HepG2 (cell line): ENCODE measurements around the gene CTIF. TPM values are rescaled to one million over a fixed set of nuclear protein-coding genes. Genes with fewer than 3 reads are reported as not detected.
A peak's percentile ranks its signal among the peaks of the same experiment; 100 is the strongest.

Experiments
- ATAC-seq: fragments of 200-7000 bp; cut with Tn5 transposase; 3 replicates; pipeline ENCODE4 v1.9.1; 2020; ENCODE audit warnings: mild to moderate bottlenecking, moderate library complexity
- BruUV-seq: library from RNA; stranded (reverse); fragments of 400-500 nt; replicated peaks from 2 replicates; lab custom pipeline; 2021; lab: Mats Ljungman, UMichigan
- CTCF ChIA-PET: fragments of 300-600 bp; formaldehyde crosslinking; extraction: SDS; loops from one replicate; lab custom pipeline; 2021; ENCODE audit warnings: low total read pairs, inconsistent platforms, low intra/inter-chr PET ratio; lab: Yijun Ruan, JAX
- POLR2A ChIA-PET: fragments of 350-600 bp; sonication (Branson Sonifier 250); formaldehyde crosslinking; loops from one replicate; lab custom pipeline; 2020; ENCODE audit warnings: antibody characterized with exemption, inconsistent platforms; lab: Yijun Ruan, JAX
- DNase-seq: peaks from one replicate; pipeline ENCODE4 v3.0.0-alpha.2; 2015; ENCODE audit warnings: low spot score
- FAIRE-seq: peaks from 3 replicates; lab custom pipeline; 2011; peaks lifted over from hg19 to GRCh38; lab: Jason Lieb, UNC
- H2AFZ ChIP-seq: one replicate; pipeline ENCODE4 v1.6.1; 2011; ENCODE audit warnings: low read length, inconsistent platforms
- H3K27ac ChIP-seq: fragments of 300-600 bp; 3 replicates; pipeline ENCODE4 v1.8.0; 2011; ENCODE audit warnings: mixed run types, mild to moderate bottlenecking, mixed read lengths, low read length, inconsistent platforms; ENCODE audit not compliant: insufficient read depth; ENCODE audit errors: extremely low read length
- H3K27me3 ChIP-seq, 2 experiments: fragments of 200-600 bp in 1 of 2; 2 replicates in 1 of 2; 3 replicates in 1 of 2; pipeline versions ENCODE4 v1.6.0 to v1.8.0; 2011; ENCODE audit warnings: low read length in 2 of 2, mild to moderate bottlenecking in 2 of 2, moderate library complexity in 2 of 2, inconsistent platforms in 1 of 2; ENCODE audit not compliant: insufficient read depth in 2 of 2, control insufficient read depth in 1 of 2
- H3K36me3 ChIP-seq, 2 experiments: fragments of 200-600 bp in 1 of 2; replicated peaks in 1 of 2; 2 replicates in 1 of 2; 3 replicates in 1 of 2; pipeline versions ENCODE4 v1.5.1 to v1.8.0; 2011; ENCODE audit warnings: low read length in 2 of 2, inconsistent platforms in 1 of 2; ENCODE audit not compliant: insufficient read depth in 2 of 2, control insufficient read depth in 1 of 2
- H3K4me1 ChIP-seq: 2 replicates; pipeline ENCODE4 v1.5.1; 2012; ENCODE audit warnings: low read length, inconsistent platforms; ENCODE audit not compliant: insufficient read depth
- H3K4me2 ChIP-seq: 2 replicates; pipeline ENCODE4 v1.6.0; 2011; ENCODE audit warnings: low read depth, low read length, inconsistent platforms
- H3K4me3 ChIP-seq, 3 experiments: fragments of 200-600 bp in 1 of 3; sonication (generic), shearing (Covaris generic) in 1 of 3; replicated peaks in 1 of 3; 2 replicates each; pipeline ENCODE4 v1.5.1; 2011 to 2016; ENCODE audit warnings: low read length in 3 of 3, inconsistent platforms in 2 of 3, low read depth in 2 of 3, mild to moderate bottlenecking in 2 of 3, control low read depth in 1 of 3, mixed read lengths in 1 of 3; ENCODE audit not compliant: insufficient read depth in 1 of 3
- H3K79me2 ChIP-seq: one replicate; pipeline ENCODE4 v1.6.1; 2011; ENCODE audit warnings: low read length, inconsistent platforms; ENCODE audit not compliant: insufficient read depth
- H3K9ac ChIP-seq: 2 replicates; pipeline ENCODE4 v1.6.0; 2011; ENCODE audit warnings: mild to moderate bottlenecking, low read depth, low read length, inconsistent platforms; ENCODE audit not compliant: insufficient read depth
- H3K9me3 ChIP-seq: 2 replicates; pipeline ENCODE4 v1.5.1; 2012; ENCODE audit warnings: mild to moderate bottlenecking, low read length
- H4K20me1 ChIP-seq: 2 replicates; pipeline ENCODE4 v1.6.0; 2011; ENCODE audit warnings: inconsistent platforms, mild to moderate bottlenecking, low read length, moderate library complexity; ENCODE audit not compliant: insufficient read depth
- GPBP1L1 ChIP-seq: sonication (generic); formaldehyde crosslinking; IDR thresholded peaks from 2 replicates; pipeline ENCODE4 v1.5.0; 2020; ENCODE audit warnings: mild to moderate bottlenecking, missing genetic modification reagents
- TBX2 ChIP-seq: sonication (generic); formaldehyde crosslinking; IDR thresholded peaks from 2 replicates; pipeline ENCODE4 v1.5.0; 2020; ENCODE audit warnings: missing genetic modification reagents, mild to moderate bottlenecking, borderline replicate concordance
- ZNF724P ChIP-seq: sonication (generic); formaldehyde crosslinking; IDR thresholded peaks from 2 replicates; pipeline ENCODE4 v1.8.0; 2022; ENCODE audit warnings: missing genetic modification reagents, borderline replicate concordance
- ZNF790 ChIP-seq: sonication (generic); formaldehyde crosslinking; IDR thresholded peaks from 2 replicates; pipeline ENCODE4 v1.8.0; 2022; ENCODE audit warnings: missing genetic modification reagents, mild to moderate bottlenecking, borderline replicate concordance
- WGBS: methylation state at CpG from one replicate; pipeline ENCODE4 v1.1.6; 2017; ENCODE audit warnings: low lambda C conversion rate; 5-methylcytosine and 5-hydroxymethylcytosine counted together
- in situ Hi-C: cut with HindIII; loops from 2 replicates; pipeline ENCODE4 v1.10.0; 2017; ENCODE audit warnings: low pct_unique_long_range_greater_than_20kb; ENCODE audit not compliant: extremely low pct_ligation_motif_present
- intact Hi-C: fragments of 100-400 bp; cut with micrococcal nuclease; formaldehyde crosslinking; loops from one replicate; pipeline ENCODE4 v1.10.0; 2022; ENCODE audit not compliant: unreplicated experiment
- polyA plus RNA-seq, 8 experiments: library from polyadenylated mRNA; depleted of rRNA in 3 of 8; stranded (reverse) in 7 of 8; unstranded in 1 of 8; fragments of >200 nt; fragmentation: Illumina TruSeq in 4 of 8; extraction: Trizol in 4 of 8; gene quantifications; 2 replicates each; pipeline versions ENCODE4 v1.2.1 to v1.2.3, GENCODE V29; 2011 to 2016; ENCODE audit warnings: low read depth in 4 of 8, missing spikeins in 1 of 8, mixed read lengths in 1 of 8; ENCODE audit not compliant: insufficient read depth in 1 of 8
- total RNA-seq, 5 experiments: library from RNA; depleted of rRNA; stranded (reverse); fragments of >200 nt; fragmentation: Illumina TruSeq; extraction: Trizol; gene quantifications; 2 replicates each; pipeline ENCODE4 v1.2.3, GENCODE V29; 2016; ENCODE audit warnings: low read depth in 1 of 5
- TF ChIP-seq, protein P1 (sequence below): sonication (generic); formaldehyde crosslinking; IDR thresholded peaks from 2 replicates; pipeline ENCODE4 v1.4.0; 2020; ENCODE audit warnings: missing genetic modification reagents

Gene CTIF
- total and polyA plus RNA-seq, 2 of the 13 experiments (the other 11 are each of a cell fraction or from before 2014, with no cell fraction given): 18.2 to 28.0 TPM

- Histone ChIP-seq H2AFZ (no peak overlapping the region), H3K9ac (no peak overlapping the region), H3K4me3 (no peak overlapping the region), H3K27ac (no peak overlapping the region), H3K36me3 (peaks cover 6 to 27% of the 10 kb centered on the region in 2 experiments; a peak in 3 of 5 replicates), H3K79me2 (no peaks in the 10 kb centered on the region), H3K9me3 (no peaks in the 10 kb centered on the region), H3K27me3 (no peaks in the 10 kb centered on the region), H3K4me2 (no peak overlapping the region), H4K20me1 (no peaks in the 10 kb centered on the region), H3K4me1 (no peaks in the 10 kb centered on the region)
- in situ Hi-C loops (no loop called here), intact Hi-C loops (no loop called here)
- ChIA-PET CTCF (no interaction called here), POLR2A (no interaction called here)
- TF ChIP-seq, protein P1, sequence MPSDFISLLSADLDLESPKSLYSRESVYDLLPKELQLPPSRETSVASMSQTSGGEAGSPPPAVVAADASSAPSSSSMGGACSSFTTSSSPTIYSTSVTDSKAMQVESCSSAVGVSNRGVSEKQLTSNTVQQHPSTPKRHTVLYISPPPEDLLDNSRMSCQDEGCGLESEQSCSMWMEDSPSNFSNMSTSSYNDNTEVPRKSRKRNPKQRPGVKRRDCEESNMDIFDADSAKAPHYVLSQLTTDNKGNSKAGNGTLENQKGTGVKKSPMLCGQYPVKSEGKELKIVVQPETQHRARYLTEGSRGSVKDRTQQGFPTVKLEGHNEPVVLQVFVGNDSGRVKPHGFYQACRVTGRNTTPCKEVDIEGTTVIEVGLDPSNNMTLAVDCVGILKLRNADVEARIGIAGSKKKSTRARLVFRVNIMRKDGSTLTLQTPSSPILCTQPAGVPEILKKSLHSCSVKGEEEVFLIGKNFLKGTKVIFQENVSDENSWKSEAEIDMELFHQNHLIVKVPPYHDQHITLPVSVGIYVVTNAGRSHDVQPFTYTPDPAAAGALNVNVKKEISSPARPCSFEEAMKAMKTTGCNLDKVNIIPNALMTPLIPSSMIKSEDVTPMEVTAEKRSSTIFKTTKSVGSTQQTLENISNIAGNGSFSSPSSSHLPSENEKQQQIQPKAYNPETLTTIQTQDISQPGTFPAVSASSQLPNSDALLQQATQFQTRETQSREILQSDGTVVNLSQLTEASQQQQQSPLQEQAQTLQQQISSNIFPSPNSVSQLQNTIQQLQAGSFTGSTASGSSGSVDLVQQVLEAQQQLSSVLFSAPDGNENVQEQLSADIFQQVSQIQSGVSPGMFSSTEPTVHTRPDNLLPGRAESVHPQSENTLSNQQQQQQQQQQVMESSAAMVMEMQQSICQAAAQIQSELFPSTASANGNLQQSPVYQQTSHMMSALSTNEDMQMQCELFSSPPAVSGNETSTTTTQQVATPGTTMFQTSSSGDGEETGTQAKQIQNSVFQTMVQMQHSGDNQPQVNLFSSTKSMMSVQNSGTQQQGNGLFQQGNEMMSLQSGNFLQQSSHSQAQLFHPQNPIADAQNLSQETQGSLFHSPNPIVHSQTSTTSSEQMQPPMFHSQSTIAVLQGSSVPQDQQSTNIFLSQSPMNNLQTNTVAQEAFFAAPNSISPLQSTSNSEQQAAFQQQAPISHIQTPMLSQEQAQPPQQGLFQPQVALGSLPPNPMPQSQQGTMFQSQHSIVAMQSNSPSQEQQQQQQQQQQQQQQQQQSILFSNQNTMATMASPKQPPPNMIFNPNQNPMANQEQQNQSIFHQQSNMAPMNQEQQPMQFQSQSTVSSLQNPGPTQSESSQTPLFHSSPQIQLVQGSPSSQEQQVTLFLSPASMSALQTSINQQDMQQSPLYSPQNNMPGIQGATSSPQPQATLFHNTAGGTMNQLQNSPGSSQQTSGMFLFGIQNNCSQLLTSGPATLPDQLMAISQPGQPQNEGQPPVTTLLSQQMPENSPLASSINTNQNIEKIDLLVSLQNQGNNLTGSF: no peak
- no peak for TF ChIP-seq TBX2 (CRISPR knock-in tag)
- no peak for TF ChIP-seq GPBP1L1 (CRISPR knock-in tag)
- no peak for TF ChIP-seq ZNF724P (CRISPR knock-in tag)
- no peak for TF ChIP-seq ZNF790 (CRISPR knock-in tag)
- 99% methylated on average over 14 of the region's 14 CpGs for WGBS
- FAIRE-seq: no peak
- ATAC-seq: no peak
- BruUV-seq: TSS peak; percentile 27
- DNase-seq: no peak
Observed at GRCh38 chr18:48824231-48824970, 285.6 kb downstream of the CTIF start.
